ENCODE measurements around the gene GPX3. TPM values are rescaled to one million over a fixed set of nuclear protein-coding genes. Genes with fewer than 3 reads are reported as not detected.

GPX3 gene
- total and polyA plus RNA-seq, 2 of the 8 experiments (the other 6 are each of a cell fraction or from before 2014, with no cell fraction given), result 27.8 to 77.9 TPM

GRCh38 chr5:151029179-151030055 lies 9.0 kb downstream of the GPX3 start (continued):
- TF ChIP-seq CREB1 (IDR thresholded peaks at IDR 0.05), result no peak
- TF ChIP-seq CTBP2 (IDR thresholded peaks at IDR 0.05; ENCODE audit: borderline replicate concordance, insufficient read depth, insufficient read length, low read length), result no peak
- TF ChIP-seq NANOG (IDR thresholded peaks at IDR 0.05; ENCODE audit: insufficient read depth, low read depth, low read length, poor library complexity, severe bottlenecking), result no peak
- TF ChIP-seq JUND (IDR thresholded peaks at IDR 0.05; ENCODE audit: low read length), result no peak
- TF ChIP-seq PHF8 (conservative IDR thresholded peaks at IDR 0.05; ENCODE audit: low read depth, low read length), result no peak
- TF ChIP-seq E2F6 (IDR thresholded peaks at IDR 0.05), result no peak
- TF ChIP-seq CBX5 (IDR thresholded peaks at IDR 0.05; ENCODE audit: low read depth, low read length), result no peak
- TF ChIP-seq CHD1 (IDR thresholded peaks at IDR 0.05; ENCODE audit: low read depth, low read length), result no peak
